HEK293 (cell line): ENCODE data around the gene STARD9.

Experiments used
- CTCF ChIA-PET: fragments of 350-600 bp; formaldehyde crosslinking; extraction: SDS; loops from one replicate; lab custom pipeline; 2021; ENCODE audit warnings: antibody characterized with exemption; lab: Yijun Ruan, JAX
- POLR2A ChIA-PET: fragments of 300-600 bp; formaldehyde crosslinking; extraction: SDS; loops from one replicate; lab custom pipeline; 2020; ENCODE audit warnings: antibody characterized with exemption, inconsistent platforms; lab: Yijun Ruan, JAX
- H3K27ac ChIP-seq: fragments of 200-500 bp; sonication (Bioruptor generic); 2 replicates; pipeline ENCODE4 v1.5.1; 2014; ENCODE audit warnings: low read depth, low read length, control low read depth, inconsistent platforms; ENCODE audit errors: extremely low read depth
- H3K36me3 ChIP-seq, 2 experiments: fragments of 200-500 bp in 1 of 2; sonication (Bioruptor generic) in 1 of 2; 1 replicate in 1 of 2; 2 replicates in 1 of 2; pipeline ENCODE4 v1.5.1; 2014 to 2017; ENCODE audit warnings: inconsistent platforms in 2 of 2, low read length in 2 of 2; ENCODE audit not compliant: control insufficient read depth in 2 of 2, insufficient read depth in 1 of 2
- H3K4me1 ChIP-seq: fragments of 200-500 bp; sonication (Bioruptor generic); 2 replicates; pipeline ENCODE4 v1.5.1; 2014; ENCODE audit warnings: mild to moderate bottlenecking, low read length, inconsistent platforms; ENCODE audit not compliant: control insufficient read depth, insufficient read depth
- H3K4me3 ChIP-seq: 2 replicates; pipeline ENCODE4 v1.5.1; 2011; ENCODE audit warnings: low read depth, mild to moderate bottlenecking, control low read depth, low read length, moderate library complexity
- H3K9me3 ChIP-seq: fragments of 200-500 bp; sonication (Bioruptor generic); 2 replicates; pipeline ENCODE4 v1.5.1; 2014; ENCODE audit warnings: low read depth, low read length, inconsistent platforms; ENCODE audit not compliant: control insufficient read depth, insufficient read depth
- ATF2 ChIP-seq: fragments of 450-650 bp; formaldehyde crosslinking; IDR thresholded peaks from 2 replicates; pipeline ENCODE4 v1.5.1; 2016; ENCODE audit warnings: missing biosample characterization, missing genetic modification characterization, low read depth
- BCL11A ChIP-seq: fragments of 450-650 bp; formaldehyde crosslinking; IDR thresholded peaks from 2 replicates; pipeline ENCODE4 v1.5.1; 2016; ENCODE audit warnings: low read depth, missing biosample characterization, missing genetic modification characterization
- PATZ1 ChIP-seq: fragments of 450-650 bp; formaldehyde crosslinking; IDR thresholded peaks from 2 replicates; pipeline ENCODE4 v1.5.1; 2016; ENCODE audit warnings: missing biosample characterization, missing genetic modification characterization
- REST ChIP-seq: fragments of 450-650 bp; formaldehyde crosslinking; IDR thresholded peaks from 2 replicates; pipeline ENCODE4 v1.5.1; 2016; ENCODE audit warnings: missing biosample characterization, missing genetic modification characterization
- SP2 ChIP-seq: fragments of 450-650 bp; formaldehyde crosslinking; IDR thresholded peaks from 2 replicates; pipeline ENCODE4 v1.5.1; 2016; ENCODE audit warnings: missing biosample characterization, missing genetic modification characterization
- TCF7L2 ChIP-seq: IDR thresholded peaks from 2 replicates; pipeline ENCODE4 v1.6.1; 2011; ENCODE audit warnings: low read depth, mild to moderate bottlenecking, inconsistent platforms, low read length, moderate library complexity, borderline replicate concordance
- ZNF16 ChIP-seq: fragments of 450-650 bp; formaldehyde crosslinking; IDR thresholded peaks from 2 replicates; pipeline ENCODE4 v1.5.1; 2016; ENCODE audit warnings: low read depth, missing biosample characterization, missing genetic modification characterization
- ZNF26 ChIP-seq: fragments of 450-650 bp; formaldehyde crosslinking; IDR thresholded peaks from 2 replicates; pipeline ENCODE4 v1.5.1; 2016; ENCODE audit warnings: missing biosample characterization, missing genetic modification characterization
- ZNF362 ChIP-seq: fragments of 450-650 bp; formaldehyde crosslinking; IDR thresholded peaks from 2 replicates; pipeline ENCODE4 v1.5.1; 2016; ENCODE audit warnings: missing biosample characterization, missing genetic modification characterization
- ZNF394 ChIP-seq: fragments of 450-650 bp; formaldehyde crosslinking; IDR thresholded peaks from 2 replicates; pipeline ENCODE4 v1.5.1; 2016; ENCODE audit warnings: missing biosample characterization, missing genetic modification characterization, mild to moderate bottlenecking, moderate library complexity, borderline replicate concordance
- ZNF433 ChIP-seq: fragments of 450-650 bp; formaldehyde crosslinking; IDR thresholded peaks from 2 replicates; pipeline ENCODE4 v1.5.1; 2016; ENCODE audit warnings: missing biosample characterization, missing genetic modification characterization, low read depth
- ZNF510 ChIP-seq: fragments of 450-650 bp; formaldehyde crosslinking; IDR thresholded peaks from 2 replicates; pipeline ENCODE4 v1.5.1; 2018; ENCODE audit warnings: mild to moderate bottlenecking, missing genetic modification characterization, missing biosample characterization; ENCODE audit not compliant: insufficient replicate concordance
- ZNF518A ChIP-seq: fragments of 450-650 bp; formaldehyde crosslinking; conservative IDR thresholded peaks from 2 replicates; pipeline ENCODE4 v1.5.1; 2016; ENCODE audit warnings: low read depth, missing biosample characterization, missing genetic modification characterization
- ZNF529 ChIP-seq: fragments of 450-650 bp; formaldehyde crosslinking; IDR thresholded peaks from 2 replicates; pipeline ENCODE4 v1.5.1; 2017; ENCODE audit warnings: missing genetic modification characterization, missing biosample characterization; ENCODE audit not compliant: insufficient replicate concordance
- ZNF596 ChIP-seq: fragments of 450-650 bp; IDR thresholded peaks from 2 replicates; pipeline ENCODE4 v1.5.0; 2018; ENCODE audit warnings: missing biosample characterization, mild to moderate bottlenecking, missing genetic modification characterization, moderate library complexity
- ZNF768 ChIP-seq: fragments of 450-650 bp; formaldehyde crosslinking; IDR thresholded peaks from 2 replicates; pipeline ENCODE4 v1.5.1; 2018; ENCODE audit warnings: missing biosample characterization, mild to moderate bottlenecking, missing genetic modification characterization
- ZNF837 ChIP-seq: fragments of 450-650 bp; formaldehyde crosslinking; IDR thresholded peaks from 2 replicates; pipeline ENCODE4 v1.5.1; 2016; ENCODE audit warnings: missing biosample characterization, missing genetic modification characterization
- ZSCAN23 ChIP-seq: fragments of 450-650 bp; formaldehyde crosslinking; IDR thresholded peaks from 2 replicates; pipeline ENCODE4 v1.5.1; 2016; ENCODE audit warnings: missing biosample characterization, missing genetic modification characterization

Gene STARD9

GRCh38 chr15:42608110-42608531, 32.7 kb downstream of the STARD9 start:
- no peaks in the 10 kb centered on the region for H3K9me3 ChIP-seq
- H3K4me3 ChIP-seq: no peak overlapping the region
- no peak for TF ChIP-seq ZNF510 (tag by site-specific recombination)
- no peak for TF ChIP-seq REST (tag by site-specific recombination)
- TF ChIP-seq ZNF518A (tag by site-specific recombination): no peak
- no peak for TF ChIP-seq ZNF768 (tag by site-specific recombination)
- no peaks in the 10 kb centered on the region for H3K36me3 ChIP-seq
- ChIA-PET POLR2A (no interaction called here), CTCF (no interaction called here)
- no peak overlapping the region for H3K27ac ChIP-seq
- no peaks in the 10 kb centered on the region for H3K4me1 ChIP-seq

GRCh38 chr15:42608752-42609488, 33.5 kb downstream of the STARD9 start:
- Histone ChIP-seq H3K4me1 (no peaks in the 10 kb centered on the region), H3K36me3 (no peaks in the 10 kb centered on the region), H3K4me3 (no peak overlapping the region), H3K27ac (no peak overlapping the region), H3K9me3 (no peaks in the 10 kb centered on the region)
- POLR2A ChIA-PET: no interaction called here
- CTCF ChIA-PET: no interaction called here
- TF ChIP-seq ZNF529 (tag by site-specific recombination) (no peak), BCL11A (tag by site-specific recombination) (no peak), PATZ1 (tag by site-specific recombination) (no peak), ZNF596 (tag by site-specific recombination) (no peak), ZNF837 (no peak), ZSCAN23 (no peak), ZNF362 (no peak), ATF2 (tag by site-specific recombination) (no peak), ZNF394 (tag by site-specific recombination) (no peak), TCF7L2 (no peak), ZNF433 (no peak), ZNF26 (no peak), SP2 (tag by site-specific recombination) (no peak), ZNF16 (no peak)
